HCT116 (cell line): Measurements from ENCODE around the gene MYOM1. TPM values are rescaled to one million over a fixed set of nuclear protein-coding genes. Genes with fewer than 3 reads are reported as not detected.

Experiments used
- ATAC-seq: fragments of 200-7000 bp; cut with Tn5 transposase; 2 replicates; pipeline ENCODE4 v1.9.1; 2020; ENCODE audit warnings: mild to moderate bottlenecking, moderate library complexity
- BruUV-seq: library from RNA; stranded (reverse); fragments of 400-500 nt; replicated peaks from 2 replicates; lab custom pipeline; 2021; lab: Mats Ljungman, UMichigan
- CTCF ChIA-PET: fragments of 300-600 bp; sonication (Branson Sonifier 250); formaldehyde crosslinking; loops from one replicate; lab custom pipeline; 2021; ENCODE audit warnings: antibody characterized with exemption; lab: Charles Lee
- POLR2A ChIA-PET: fragments of 300-600, 350-600 bp; sonication (Branson Sonifier 250); formaldehyde crosslinking; loops from one replicate; lab custom pipeline; 2021; ENCODE audit warnings: antibody characterized with exemption; lab: Charles Lee
- RAD21 ChIA-PET, 2 experiments: fragments of 300-600 bp; sonication (Branson Sonifier 250); formaldehyde crosslinking; loops; one replicate each; lab custom pipeline; 2023; ENCODE audit warnings: low total read pairs in 2 of 2; ENCODE audit not compliant: uncharacterized antibody in 2 of 2, unreplicated experiment in 2 of 2, low non-redundant PET in 1 of 2; lab: Charles Lee
- DNase-seq: peaks from one replicate; pipeline ENCODE4 v3.0.0-alpha.2; 2010; ENCODE audit warnings: low read depth, low spot score
- H2AFZ ChIP-seq: fragments of 200-600 bp; shearing (Covaris generic), sonication (generic); 2 replicates; pipeline ENCODE4 v1.6.1; 2017; ENCODE audit warnings: low read depth, mixed run types, mixed read lengths, antibody characterized with exemption, low read length; ENCODE audit not compliant: poor library complexity, severe bottlenecking
- H3K27ac ChIP-seq: 2 replicates; pipeline ENCODE4 v1.5.1; 2012; ENCODE audit warnings: low read depth, low read length
- H3K27me3 ChIP-seq: fragments of 200-600 bp; sonication (generic); 2 replicates; pipeline ENCODE4 v1.6.1; 2016; ENCODE audit warnings: mixed run types, low read length, mixed read lengths; ENCODE audit not compliant: insufficient read depth
- H3K36me3 ChIP-seq, 2 experiments: fragments of 200-500 bp in 1 of 2; fragments of 200-600 bp in 1 of 2; sonication (Bioruptor generic) in 1 of 2; sonication (generic) in 1 of 2; 2 replicates each; pipeline versions ENCODE4 v1.5.1 to v1.6.1; 2014 to 2016; ENCODE audit warnings: low read length in 2 of 2, inconsistent platforms in 1 of 2, mixed read lengths in 1 of 2, mixed run types in 1 of 2; ENCODE audit not compliant: insufficient read depth in 2 of 2, control insufficient read depth in 1 of 2
- H3K4me1 ChIP-seq, 2 experiments: fragments of 200-600 bp in 1 of 2; sonication (generic) in 1 of 2; 2 replicates each; pipeline versions ENCODE4 v1.5.1 to v1.6.1; 2012 to 2017; ENCODE audit warnings: low read length in 2 of 2, inconsistent platforms in 1 of 2, mild to moderate bottlenecking in 1 of 2, mixed read lengths in 1 of 2, mixed run types in 1 of 2, moderate library complexity in 1 of 2; ENCODE audit not compliant: insufficient read depth in 2 of 2, control insufficient read depth in 1 of 2
- H3K4me2 ChIP-seq: fragments of 200-600 bp; sonication (generic); 2 replicates; pipeline ENCODE4 v1.6.1; 2017; ENCODE audit warnings: mixed run types, low read length, mixed read lengths
- H3K4me3 ChIP-seq, 2 experiments: fragments of 200-600 bp in 1 of 2; sonication (generic) in 1 of 2; replicated peaks in 1 of 2; 2 replicates each; pipeline ENCODE4 v1.5.1; 2011 to 2016; ENCODE audit warnings: low read length in 2 of 2, control low read depth in 1 of 2, low read depth in 1 of 2, mild to moderate bottlenecking in 1 of 2, mixed read lengths in 1 of 2, mixed run types in 1 of 2
- H3K79me2 ChIP-seq: fragments of 200-600 bp; sonication (generic); 2 replicates; pipeline ENCODE4 v1.6.1; 2017; ENCODE audit warnings: mild to moderate bottlenecking, mixed run types, low read length, moderate library complexity, mixed read lengths; ENCODE audit not compliant: insufficient read depth
- H3K9ac ChIP-seq: fragments of 200-600 bp; sonication (generic); 2 replicates; pipeline ENCODE4 v1.6.1; 2016; ENCODE audit warnings: low read length, mixed read lengths
- H3K9me2 ChIP-seq: fragments of 200-600 bp; sonication (generic), shearing (Covaris generic); 2 replicates; pipeline ENCODE4 v1.6.1; 2017; ENCODE audit warnings: mixed run types, mild to moderate bottlenecking, moderate library complexity; ENCODE audit not compliant: insufficient read depth
- H3K9me3 ChIP-seq, 2 experiments: fragments of 200-500 bp in 1 of 2; fragments of 200-600 bp in 1 of 2; sonication (Bioruptor generic) in 1 of 2; sonication (generic) in 1 of 2; 2 replicates each; pipeline ENCODE4 v1.6.1; 2014 to 2017; ENCODE audit warnings: low read length in 2 of 2, mixed read lengths in 2 of 2, inconsistent platforms in 1 of 2, low read depth in 1 of 2, mild to moderate bottlenecking in 1 of 2, mixed run types in 1 of 2, moderate library complexity in 1 of 2; ENCODE audit not compliant: control insufficient read depth in 1 of 2, insufficient read depth in 1 of 2
- H4K20me1 ChIP-seq: fragments of 200-600 bp; sonication (generic), shearing (Covaris generic); 2 replicates; pipeline ENCODE4 v1.6.1; 2017; ENCODE audit warnings: mixed run types, mild to moderate bottlenecking, moderate library complexity; ENCODE audit not compliant: insufficient read depth
- EGR1 ChIP-seq: IDR thresholded peaks from 2 replicates; pipeline ENCODE4 v1.6.1; 2012; ENCODE audit warnings: low read depth
- EZH2phosphoT487 ChIP-seq: fragments of 200-600 bp; IDR thresholded peaks from 2 replicates; pipeline ENCODE4 v1.6.1; 2018; ENCODE audit warnings: antibody characterized with exemption, borderline replicate concordance
- FOSL1 ChIP-seq: IDR thresholded peaks from 2 replicates; pipeline ENCODE4 v1.6.1; 2012; ENCODE audit warnings: low read depth
- POLR2A ChIP-seq: IDR thresholded peaks from 2 replicates; pipeline ENCODE4 v1.7.0; 2011; ENCODE audit warnings: borderline replicate concordance; ENCODE audit not compliant: insufficient read depth, insufficient read length; ENCODE audit errors: extremely low read depth
- SRF ChIP-seq: IDR thresholded peaks from 2 replicates; pipeline ENCODE4 v1.6.1; 2012; ENCODE audit warnings: low read depth
- TCF7L2 ChIP-seq: IDR thresholded peaks from 2 replicates; pipeline ENCODE4 v1.7.0; 2011; ENCODE audit warnings: borderline replicate concordance, inconsistent platforms; ENCODE audit not compliant: insufficient read depth, insufficient read length; ENCODE audit errors: extremely low read depth
- ZFX ChIP-seq: fragments of 450-650 bp; IDR thresholded peaks from 2 replicates; pipeline ENCODE4 v1.6.1; 2017
- intact Hi-C: fragments of 100-400 bp; cut with micrococcal nuclease; formaldehyde crosslinking; loops from 2 replicates; pipeline ENCODE4 v1.10.0; 2022
- total RNA-seq: library from RNA; stranded (reverse); gene quantifications from one replicate; pipeline ENCODE4 v1.2.1, GENCODE V29; 2021; ENCODE audit not compliant: unreplicated experiment
- TF ChIP-seq, protein P1 (sequence below): IDR thresholded peaks from 2 replicates; pipeline ENCODE4 v1.6.1; 2012; ENCODE audit warnings: low read depth
- TF ChIP-seq, protein P2 (sequence below): IDR thresholded peaks from 2 replicates; pipeline ENCODE4 v1.6.1; 2012
- TF ChIP-seq, protein P3 (sequence below): IDR thresholded peaks from 2 replicates; pipeline ENCODE4 v1.6.1; 2011; ENCODE audit warnings: mild to moderate bottlenecking, low read length, moderate library complexity; ENCODE audit not compliant: insufficient replicate concordance; ENCODE audit errors: extremely low read depth

The MYOM1 gene
- total RNA-seq, 1 experiment from 2014 or later = 0.52 TPM

DNA sequence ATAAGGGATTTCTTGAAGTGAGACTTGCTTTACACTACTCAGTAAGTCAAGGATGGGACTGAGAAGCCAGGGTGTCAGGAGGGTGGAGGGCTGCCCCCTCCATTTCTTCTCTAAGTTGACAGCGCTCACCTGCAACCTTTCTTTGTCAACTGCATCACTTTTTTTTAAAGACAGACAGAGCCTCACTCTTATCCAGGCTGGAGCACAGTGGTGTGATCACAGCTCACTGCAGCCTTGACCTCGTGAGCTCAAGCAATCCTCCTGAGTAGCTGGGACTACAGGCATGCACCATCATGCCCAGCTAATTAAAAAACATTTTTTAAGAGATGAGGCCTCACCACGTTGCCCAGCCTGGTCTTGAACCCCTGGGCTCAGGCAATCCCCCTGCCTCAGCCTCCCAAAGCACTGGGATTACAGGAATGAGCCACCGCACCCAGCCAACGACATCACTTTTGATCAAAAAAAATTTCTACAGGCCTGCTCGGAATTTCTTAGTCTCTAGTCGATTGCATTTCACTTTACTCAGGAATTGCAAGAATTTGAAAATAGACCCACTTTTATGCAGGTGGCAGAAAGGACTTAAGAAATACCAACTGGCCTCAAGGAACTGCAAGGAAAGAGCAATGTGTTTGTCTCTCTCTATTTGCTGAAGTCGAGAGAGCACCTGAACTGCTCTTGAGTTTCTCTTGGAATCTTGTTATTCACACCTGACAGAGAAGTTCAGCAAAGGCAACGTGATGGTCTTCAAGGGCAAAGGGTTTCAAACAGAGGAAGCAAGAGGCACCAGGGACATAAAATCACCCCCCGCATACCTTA, 101.4 kb downstream of the MYOM1 start:
- no peak overlapping the region for H2AFZ ChIP-seq
- no TSS peak for BruUV-seq
- H3K4me2 ChIP-seq = no peak overlapping the region

More for the DNA sequence above, 101.4 kb downstream of the MYOM1 start:
- intact Hi-C loops = no loop called here
- Histone ChIP-seq H3K4me1 (peaks cover 0 to 8% of the 10 kb centered on the region in 2 experiments; a peak in 2 of 4 replicates), H3K9ac (no peak overlapping the region), H4K20me1 (no peaks in the 10 kb centered on the region; the same call in 1 of the 2 replicates), H3K27me3 (no peaks in the 10 kb centered on the region), H3K9me2 (no peaks in the 10 kb centered on the region), H3K9me3 (no peaks in the 10 kb centered on the region), H3K4me3 (no peak overlapping the region), H3K36me3 (no peaks in the 10 kb centered on the region), H3K79me2 (no peaks in the 10 kb centered on the region), H3K27ac (no peak overlapping the region)
- TF ChIP-seq, protein P1, sequence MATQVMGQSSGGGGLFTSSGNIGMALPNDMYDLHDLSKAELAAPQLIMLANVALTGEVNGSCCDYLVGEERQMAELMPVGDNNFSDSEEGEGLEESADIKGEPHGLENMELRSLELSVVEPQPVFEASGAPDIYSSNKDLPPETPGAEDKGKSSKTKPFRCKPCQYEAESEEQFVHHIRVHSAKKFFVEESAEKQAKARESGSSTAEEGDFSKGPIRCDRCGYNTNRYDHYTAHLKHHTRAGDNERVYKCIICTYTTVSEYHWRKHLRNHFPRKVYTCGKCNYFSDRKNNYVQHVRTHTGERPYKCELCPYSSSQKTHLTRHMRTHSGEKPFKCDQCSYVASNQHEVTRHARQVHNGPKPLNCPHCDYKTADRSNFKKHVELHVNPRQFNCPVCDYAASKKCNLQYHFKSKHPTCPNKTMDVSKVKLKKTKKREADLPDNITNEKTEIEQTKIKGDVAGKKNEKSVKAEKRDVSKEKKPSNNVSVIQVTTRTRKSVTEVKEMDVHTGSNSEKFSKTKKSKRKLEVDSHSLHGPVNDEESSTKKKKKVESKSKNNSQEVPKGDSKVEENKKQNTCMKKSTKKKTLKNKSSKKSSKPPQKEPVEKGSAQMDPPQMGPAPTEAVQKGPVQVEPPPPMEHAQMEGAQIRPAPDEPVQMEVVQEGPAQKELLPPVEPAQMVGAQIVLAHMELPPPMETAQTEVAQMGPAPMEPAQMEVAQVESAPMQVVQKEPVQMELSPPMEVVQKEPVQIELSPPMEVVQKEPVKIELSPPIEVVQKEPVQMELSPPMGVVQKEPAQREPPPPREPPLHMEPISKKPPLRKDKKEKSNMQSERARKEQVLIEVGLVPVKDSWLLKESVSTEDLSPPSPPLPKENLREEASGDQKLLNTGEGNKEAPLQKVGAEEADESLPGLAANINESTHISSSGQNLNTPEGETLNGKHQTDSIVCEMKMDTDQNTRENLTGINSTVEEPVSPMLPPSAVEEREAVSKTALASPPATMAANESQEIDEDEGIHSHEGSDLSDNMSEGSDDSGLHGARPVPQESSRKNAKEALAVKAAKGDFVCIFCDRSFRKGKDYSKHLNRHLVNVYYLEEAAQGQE = no peak
- no peak for TF ChIP-seq ZFX
- no peak for TF ChIP-seq SRF
- TF ChIP-seq TCF7L2 = no peak
- TF ChIP-seq POLR2A = no peak
- TF ChIP-seq, protein P2, sequence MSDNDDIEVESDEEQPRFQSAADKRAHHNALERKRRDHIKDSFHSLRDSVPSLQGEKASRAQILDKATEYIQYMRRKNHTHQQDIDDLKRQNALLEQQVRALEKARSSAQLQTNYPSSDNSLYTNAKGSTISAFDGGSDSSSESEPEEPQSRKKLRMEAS = no peak
- no peak for TF ChIP-seq EZH2phosphoT487
- TF ChIP-seq, protein P3, sequence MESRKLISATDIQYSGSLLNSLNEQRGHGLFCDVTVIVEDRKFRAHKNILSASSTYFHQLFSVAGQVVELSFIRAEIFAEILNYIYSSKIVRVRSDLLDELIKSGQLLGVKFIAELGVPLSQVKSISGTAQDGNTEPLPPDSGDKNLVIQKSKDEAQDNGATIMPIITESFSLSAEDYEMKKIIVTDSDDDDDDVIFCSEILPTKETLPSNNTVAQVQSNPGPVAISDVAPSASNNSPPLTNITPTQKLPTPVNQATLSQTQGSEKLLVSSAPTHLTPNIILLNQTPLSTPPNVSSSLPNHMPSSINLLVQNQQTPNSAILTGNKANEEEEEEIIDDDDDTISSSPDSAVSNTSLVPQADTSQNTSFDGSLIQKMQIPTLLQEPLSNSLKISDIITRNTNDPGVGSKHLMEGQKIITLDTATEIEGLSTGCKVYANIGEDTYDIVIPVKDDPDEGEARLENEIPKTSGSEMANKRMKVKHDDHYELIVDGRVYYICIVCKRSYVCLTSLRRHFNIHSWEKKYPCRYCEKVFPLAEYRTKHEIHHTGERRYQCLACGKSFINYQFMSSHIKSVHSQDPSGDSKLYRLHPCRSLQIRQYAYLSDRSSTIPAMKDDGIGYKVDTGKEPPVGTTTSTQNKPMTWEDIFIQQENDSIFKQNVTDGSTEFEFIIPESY = no peak
- no peak for TF ChIP-seq FOSL1
- no peak for TF ChIP-seq EGR1
- ChIA-PET POLR2A (no interaction called here), RAD21 (no interaction called here), CTCF (interaction anchor here (2.6 kb wide), 1 partner anchor 10 kb away, joined by 20 read pairs; no protein-coding TSS in a partner anchor)
- ATAC-seq = no peak
- no peak for DNase-seq
